ENCODE measurements around the gene MTMR3.
A peak's percentile ranks its signal among the peaks of the same experiment; 100 is the strongest.

DNA sequence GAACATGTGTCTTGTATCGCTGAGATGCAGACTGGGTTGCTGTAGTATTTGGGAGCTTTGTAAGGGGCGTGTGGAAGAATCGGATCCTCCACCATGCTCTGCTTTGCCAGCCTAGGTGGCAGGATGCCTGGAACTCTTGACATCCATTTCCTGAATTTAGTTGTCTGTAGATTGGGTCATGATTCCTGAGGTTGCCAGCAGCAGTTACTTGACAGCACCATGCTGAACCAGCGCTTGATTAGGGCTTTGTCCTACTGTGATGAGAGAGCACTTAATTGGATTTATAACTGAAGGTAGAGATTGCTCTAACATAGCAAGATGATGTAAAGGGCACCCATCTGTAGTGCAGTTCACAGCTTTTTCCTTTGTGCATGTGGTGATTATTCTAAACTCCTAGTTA is 121.7 kb downstream of the MTMR3 start:
- TF ChIP-seq, protein P1, sequence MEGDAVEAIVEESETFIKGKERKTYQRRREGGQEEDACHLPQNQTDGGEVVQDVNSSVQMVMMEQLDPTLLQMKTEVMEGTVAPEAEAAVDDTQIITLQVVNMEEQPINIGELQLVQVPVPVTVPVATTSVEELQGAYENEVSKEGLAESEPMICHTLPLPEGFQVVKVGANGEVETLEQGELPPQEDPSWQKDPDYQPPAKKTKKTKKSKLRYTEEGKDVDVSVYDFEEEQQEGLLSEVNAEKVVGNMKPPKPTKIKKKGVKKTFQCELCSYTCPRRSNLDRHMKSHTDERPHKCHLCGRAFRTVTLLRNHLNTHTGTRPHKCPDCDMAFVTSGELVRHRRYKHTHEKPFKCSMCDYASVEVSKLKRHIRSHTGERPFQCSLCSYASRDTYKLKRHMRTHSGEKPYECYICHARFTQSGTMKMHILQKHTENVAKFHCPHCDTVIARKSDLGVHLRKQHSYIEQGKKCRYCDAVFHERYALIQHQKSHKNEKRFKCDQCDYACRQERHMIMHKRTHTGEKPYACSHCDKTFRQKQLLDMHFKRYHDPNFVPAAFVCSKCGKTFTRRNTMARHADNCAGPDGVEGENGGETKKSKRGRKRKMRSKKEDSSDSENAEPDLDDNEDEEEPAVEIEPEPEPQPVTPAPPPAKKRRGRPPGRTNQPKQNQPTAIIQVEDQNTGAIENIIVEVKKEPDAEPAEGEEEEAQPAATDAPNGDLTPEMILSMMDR (IDR thresholded peaks at IDR 0.05): no peak
- TF ChIP-seq, protein P2, sequence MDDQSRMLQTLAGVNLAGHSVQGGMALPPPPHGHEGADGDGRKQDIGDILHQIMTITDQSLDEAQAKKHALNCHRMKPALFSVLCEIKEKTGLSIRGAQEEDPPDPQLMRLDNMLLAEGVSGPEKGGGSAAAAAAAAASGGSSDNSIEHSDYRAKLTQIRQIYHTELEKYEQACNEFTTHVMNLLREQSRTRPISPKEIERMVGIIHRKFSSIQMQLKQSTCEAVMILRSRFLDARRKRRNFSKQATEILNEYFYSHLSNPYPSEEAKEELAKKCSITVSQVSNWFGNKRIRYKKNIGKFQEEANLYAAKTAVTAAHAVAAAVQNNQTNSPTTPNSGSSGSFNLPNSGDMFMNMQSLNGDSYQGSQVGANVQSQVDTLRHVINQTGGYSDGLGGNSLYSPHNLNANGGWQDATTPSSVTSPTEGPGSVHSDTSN (IDR thresholded peaks at IDR 0.05): peak; percentile 43
- TF ChIP-seq RFX5 (IDR thresholded peaks at IDR 0.05; ENCODE audit: low read length): no peak
- TF ChIP-seq MXI1 (IDR thresholded peaks at IDR 0.05; ENCODE audit: low read depth, low read length): peak; percentile 37; the same call in 1 of the 2 replicates
- TF ChIP-seq POLR2AphosphoS5 (IDR thresholded peaks at IDR 0.05; ENCODE audit: low read depth, low read length): no peak
- no peak for TF ChIP-seq FOXM1 (IDR thresholded peaks at IDR 0.05; ENCODE audit: low read depth)
- no peak for TF ChIP-seq TAF1 (IDR thresholded peaks at IDR 0.05; ENCODE audit: borderline replicate concordance, low read depth, low read length)
- TF ChIP-seq, protein P3, sequence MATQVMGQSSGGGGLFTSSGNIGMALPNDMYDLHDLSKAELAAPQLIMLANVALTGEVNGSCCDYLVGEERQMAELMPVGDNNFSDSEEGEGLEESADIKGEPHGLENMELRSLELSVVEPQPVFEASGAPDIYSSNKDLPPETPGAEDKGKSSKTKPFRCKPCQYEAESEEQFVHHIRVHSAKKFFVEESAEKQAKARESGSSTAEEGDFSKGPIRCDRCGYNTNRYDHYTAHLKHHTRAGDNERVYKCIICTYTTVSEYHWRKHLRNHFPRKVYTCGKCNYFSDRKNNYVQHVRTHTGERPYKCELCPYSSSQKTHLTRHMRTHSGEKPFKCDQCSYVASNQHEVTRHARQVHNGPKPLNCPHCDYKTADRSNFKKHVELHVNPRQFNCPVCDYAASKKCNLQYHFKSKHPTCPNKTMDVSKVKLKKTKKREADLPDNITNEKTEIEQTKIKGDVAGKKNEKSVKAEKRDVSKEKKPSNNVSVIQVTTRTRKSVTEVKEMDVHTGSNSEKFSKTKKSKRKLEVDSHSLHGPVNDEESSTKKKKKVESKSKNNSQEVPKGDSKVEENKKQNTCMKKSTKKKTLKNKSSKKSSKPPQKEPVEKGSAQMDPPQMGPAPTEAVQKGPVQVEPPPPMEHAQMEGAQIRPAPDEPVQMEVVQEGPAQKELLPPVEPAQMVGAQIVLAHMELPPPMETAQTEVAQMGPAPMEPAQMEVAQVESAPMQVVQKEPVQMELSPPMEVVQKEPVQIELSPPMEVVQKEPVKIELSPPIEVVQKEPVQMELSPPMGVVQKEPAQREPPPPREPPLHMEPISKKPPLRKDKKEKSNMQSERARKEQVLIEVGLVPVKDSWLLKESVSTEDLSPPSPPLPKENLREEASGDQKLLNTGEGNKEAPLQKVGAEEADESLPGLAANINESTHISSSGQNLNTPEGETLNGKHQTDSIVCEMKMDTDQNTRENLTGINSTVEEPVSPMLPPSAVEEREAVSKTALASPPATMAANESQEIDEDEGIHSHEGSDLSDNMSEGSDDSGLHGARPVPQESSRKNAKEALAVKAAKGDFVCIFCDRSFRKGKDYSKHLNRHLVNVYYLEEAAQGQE (IDR thresholded peaks at IDR 0.05; ENCODE audit: low read depth, low read length): no peak
- no peak for TF ChIP-seq GATA2 (CRISPR knock-in tag; IDR thresholded peaks at IDR 0.05)
- TF ChIP-seq SMC3 (IDR thresholded peaks at IDR 0.05; ENCODE audit: low read depth, low read length): no peak
- TF ChIP-seq FOXJ3 (CRISPR knock-in tag; IDR thresholded peaks at IDR 0.05): no peak
- TF ChIP-seq ELF1 (IDR thresholded peaks at IDR 0.05): no peak
- no peak for TF ChIP-seq EZH2phosphoT487 (IDR thresholded peaks at IDR 0.05; ENCODE audit: borderline replicate concordance, low read depth)
